Iris pigment epithelial cell (primary cell): ENCODE measurements around the gene CNOT6L.

Experiments used
- DNase-seq: peaks from one replicate; pipeline ENCODE4 v3.0.0-alpha.2; 2011; ENCODE audit warnings: low read depth

CNOT6L gene

DNA sequence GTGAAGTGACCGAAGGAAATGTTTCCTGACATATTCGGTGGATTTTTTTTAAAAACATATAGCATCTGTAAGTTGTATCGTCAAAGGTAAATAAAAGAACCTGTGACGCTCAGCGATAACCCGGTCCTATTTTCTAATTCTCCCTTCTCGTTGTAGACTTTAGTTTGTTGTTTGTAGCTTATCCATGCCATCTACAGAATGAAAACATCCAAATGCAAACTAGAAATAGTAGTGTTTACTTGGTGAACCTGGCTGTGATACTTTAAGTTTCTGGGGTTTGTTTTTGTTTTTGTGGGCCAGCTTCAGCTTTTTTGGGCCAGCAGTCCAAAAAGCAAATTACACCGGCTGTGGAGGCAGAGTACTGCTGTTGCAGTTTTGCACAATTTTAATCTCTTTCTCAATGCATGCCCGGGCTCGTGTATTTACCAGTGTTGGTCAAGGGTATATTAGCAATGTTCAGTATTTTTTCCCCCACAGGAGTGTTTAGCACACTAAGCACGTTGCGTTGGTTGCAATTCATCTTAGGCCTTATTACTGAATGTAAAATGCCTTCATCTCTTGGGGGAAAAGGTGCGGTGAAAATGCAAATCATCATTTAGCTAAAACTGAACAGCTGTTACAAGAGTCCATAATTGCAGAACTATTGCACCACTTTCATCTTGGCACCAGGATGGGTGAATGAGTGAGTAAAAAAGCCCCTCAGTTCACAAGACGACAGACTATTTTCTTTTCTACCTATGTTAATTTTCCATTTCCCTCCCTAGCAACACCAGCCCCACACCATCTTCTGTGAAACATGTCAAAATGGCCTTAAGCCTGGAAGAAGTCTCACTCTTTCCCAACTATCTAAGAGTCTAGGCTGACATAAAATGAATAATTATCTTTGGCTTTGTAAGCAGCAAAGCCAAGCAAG is 1.7 kb upstream of the CNOT6L start:
- DNase-seq, result no peak

DNA sequence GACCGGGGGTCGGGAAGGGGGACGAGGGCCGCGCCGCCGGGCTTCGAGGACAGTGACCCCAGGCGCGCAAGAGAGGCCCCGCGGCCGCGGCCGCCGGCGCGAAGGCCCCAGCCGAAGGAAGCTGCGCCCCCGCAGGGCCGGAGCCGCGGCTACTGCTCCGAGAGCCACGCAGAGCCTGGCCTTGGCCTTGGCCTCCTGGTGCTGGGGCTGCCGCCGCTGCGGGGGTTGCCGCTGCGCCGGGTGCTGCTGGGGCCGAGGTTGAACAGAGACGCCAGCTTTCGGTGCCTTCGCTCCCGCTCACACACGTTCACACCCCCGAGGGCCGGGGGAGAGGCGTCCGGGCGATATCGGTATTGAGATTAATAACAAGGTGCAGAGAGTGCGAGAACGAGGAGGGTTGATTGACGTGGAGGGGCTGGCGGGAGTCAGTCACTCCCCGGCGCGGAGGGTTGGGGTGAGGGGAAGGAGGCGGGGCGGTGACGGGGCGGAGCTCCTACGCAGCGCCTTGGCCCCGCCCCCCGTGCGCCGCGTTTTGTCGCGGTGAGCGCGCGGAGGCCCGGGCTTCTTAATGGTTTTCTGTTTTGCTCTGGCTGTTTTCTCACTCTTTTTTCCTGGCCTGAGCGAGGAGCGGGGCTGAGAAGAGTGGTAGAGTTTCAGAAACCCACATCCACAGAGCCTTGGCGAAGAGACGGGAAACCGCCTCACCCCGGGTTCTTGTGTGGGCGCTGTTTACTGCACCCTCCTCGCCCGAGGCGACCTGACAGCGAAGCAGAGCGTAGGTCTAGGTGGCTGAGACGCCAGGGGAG is 878 bp upstream of the CNOT6L start:
- peak; percentile 90 for DNase-seq

DNA sequence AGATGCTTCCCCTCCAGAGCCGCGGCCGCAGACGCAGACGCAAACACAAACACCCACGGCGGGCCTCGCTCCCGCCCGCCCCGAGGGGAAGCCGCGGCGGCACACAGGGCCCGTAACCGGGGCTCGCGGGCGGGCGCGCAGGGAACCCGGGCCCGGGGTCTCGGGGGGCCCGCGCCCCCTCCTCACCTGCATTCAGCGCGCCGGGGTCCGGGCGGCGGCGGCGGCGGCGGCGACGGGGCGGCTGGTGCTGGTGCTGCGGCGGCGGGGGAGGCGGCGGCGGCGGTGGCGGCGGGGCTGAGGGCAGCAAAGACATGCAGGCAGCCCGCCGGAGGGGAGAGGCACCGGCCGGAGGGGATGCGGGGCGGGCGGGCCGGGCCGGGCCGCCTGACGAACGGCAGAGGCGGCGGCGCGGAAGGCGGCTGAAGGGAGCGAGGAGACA is 255 bp upstream of the CNOT6L start:
- peak; percentile 30 for DNase-seq

DNA sequence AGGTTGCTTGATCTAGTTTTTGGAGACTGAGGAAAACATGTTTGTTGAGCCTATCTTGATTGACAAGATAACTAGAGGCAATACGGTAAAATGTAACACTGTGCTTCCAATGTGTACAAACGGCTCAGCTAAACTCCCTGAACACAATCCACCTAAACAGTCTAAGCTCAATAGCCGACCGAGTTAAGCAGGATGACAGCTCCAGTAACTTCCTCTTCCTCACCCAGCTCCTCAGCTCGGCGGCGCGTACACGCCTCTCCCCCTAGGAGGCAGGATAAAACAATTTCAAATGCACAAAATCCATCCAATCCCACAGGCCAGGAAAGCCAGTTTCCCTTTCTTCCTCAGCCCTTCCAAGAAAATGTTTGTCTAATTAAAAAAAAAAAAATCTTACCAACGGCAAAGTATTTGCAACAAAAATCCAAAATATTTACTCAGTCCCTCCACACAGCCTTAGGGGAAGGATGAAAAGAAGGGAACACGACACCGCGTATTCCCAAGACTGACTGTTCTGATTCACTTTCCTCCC is 1.0 kb downstream of the CNOT6L start:
- DNase-seq, result peak; percentile 89

DNA sequence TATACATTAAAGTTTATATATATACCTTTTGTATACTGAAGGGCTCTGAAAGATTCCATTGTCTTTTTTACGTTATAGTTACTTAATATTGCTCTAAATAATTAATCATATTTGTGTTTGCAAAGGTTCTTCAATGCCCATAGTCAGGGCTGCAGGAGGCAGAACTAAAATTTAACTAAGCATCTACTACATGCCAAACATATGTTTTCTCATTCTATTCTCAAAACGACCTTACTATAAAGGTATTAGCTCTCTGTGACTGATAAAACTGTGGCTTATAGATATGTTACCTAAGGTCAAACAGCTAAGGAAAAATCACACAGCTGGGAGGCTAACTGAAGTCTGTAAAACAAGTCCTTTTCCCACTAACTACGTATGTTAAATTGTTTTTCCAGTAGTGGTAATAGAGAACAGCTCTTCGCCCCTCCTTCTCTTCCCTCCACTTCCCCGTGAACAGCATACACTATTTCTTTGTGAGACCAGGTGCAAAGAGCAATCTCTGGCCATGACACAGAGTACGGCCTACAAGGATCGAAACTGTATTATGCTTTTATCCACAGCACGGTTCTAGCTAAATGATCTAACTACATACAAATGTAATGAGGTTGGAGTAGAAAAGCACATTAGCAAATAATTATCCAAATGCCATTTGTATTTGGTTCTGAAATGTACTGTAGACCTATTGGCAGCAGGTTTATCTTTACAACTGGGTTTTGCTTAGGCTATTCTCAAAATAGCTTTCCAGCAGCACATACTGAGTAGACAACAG is 1.7 kb downstream of the CNOT6L start:
- no peak for DNase-seq

DNA sequence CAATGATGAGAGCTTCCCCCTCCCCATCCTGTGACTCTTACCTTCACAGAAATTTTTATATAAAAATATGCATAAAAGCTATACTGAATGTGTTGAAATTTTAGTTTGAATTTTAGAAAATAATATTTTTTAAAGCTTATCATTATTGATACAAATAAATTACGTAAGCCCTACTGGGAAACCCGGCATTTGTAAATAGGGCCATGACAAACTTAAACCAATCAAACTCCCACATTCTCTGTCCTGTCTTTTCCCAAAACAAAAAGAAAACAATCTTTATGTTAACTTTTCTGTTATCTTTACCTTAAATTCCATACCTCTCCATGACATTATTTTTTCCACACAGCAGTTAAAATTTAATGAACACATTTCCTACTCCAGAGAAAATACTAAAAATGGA is 2.6 kb downstream of the CNOT6L start:
- no peak for DNase-seq

DNA sequence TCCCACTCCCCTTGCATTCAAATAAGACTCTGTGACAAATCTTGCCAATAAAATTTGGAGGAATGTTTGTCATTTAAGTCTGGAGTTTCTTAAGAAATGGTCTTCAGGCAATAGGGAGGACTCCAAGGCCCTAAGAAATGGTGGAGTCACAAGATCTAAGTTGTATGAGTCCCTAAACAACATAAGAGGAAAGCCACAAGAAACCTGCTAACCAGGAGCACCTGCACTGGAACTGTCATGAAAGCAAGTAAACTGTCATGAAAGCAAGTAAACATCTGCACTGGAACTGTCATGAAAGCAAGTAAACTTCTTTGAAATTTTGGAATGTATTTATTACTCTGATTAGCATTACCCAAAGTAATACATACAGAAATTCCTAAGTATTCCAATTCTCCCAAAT is 3.5 kb downstream of the CNOT6L start:
- DNase-seq, result no peak

DNA sequence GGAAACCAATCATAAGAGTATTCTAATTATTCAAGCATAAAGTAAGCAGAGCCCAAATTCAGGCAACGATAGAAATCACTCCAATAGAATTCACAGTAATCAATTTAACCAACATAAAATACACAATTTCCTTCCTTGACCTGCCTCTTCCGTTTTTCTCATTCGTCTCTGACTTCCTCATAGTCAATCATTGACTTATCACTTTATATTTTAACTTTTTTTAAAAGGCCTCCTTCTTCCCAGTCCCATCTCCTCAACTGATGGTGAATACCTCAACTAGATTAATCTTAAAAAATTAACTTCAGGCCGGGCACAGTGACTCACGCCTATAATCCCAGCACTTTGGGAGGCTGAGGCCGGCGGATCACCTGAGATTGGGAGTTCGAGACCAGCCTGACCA is 13.3 kb downstream of the CNOT6L start:
- no peak for DNase-seq

DNA sequence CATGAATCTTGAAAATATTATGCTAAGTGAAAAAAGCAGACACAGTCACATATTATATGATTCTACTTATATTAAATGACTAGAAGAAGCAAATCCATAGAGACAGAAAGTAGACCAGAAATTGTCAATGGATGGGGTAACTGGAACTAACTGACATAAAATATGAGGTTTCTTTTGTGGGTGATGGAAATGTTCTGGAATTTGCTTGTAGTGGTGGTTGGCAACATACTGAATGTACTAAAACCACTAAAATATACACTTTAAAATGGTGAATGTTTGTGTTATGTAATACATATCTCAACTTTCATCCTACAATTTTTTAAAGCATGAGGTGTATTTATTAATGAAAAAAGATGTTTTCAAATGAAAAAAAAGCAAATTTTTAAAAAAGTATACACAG is 14.7 kb downstream of the CNOT6L start:
- DNase-seq, result peak; percentile 64

DNA sequence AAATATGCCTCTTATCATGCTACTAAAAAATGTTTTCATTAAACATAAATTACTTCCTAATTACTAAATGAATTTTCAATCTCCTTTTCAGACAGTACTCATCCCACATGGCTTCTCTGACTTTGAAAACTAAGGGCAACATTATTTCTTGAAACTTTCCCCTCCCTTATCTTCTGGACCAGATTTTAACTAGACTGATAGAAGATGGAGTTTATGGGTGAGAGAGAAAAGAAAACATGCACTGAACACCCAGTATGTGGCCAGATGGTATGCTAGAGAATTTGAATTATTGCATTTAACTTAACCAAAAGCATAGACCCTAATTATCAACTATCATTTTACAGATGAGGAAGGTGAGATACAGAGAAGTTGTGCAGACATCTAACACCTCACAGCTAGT is 16.8 kb downstream of the CNOT6L start:
- DNase-seq, result no peak

DNA sequence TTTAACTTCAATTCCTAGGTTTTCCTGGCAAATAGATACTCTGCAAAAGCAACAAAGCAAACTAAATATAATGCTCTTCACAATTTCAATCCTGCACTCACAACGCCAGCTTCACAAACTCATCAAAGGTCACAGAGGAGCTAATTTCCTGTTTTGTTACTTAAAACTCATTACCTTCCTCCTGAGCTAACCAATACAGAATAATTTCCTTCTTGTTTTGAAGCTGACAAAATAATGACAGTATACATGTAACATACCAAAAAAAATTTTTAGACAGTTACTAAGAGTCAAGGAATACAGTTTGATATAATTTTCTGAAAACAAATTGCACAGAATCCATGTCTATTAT is 17.9 kb downstream of the CNOT6L start:
- DNase-seq, result no peak

DNA sequence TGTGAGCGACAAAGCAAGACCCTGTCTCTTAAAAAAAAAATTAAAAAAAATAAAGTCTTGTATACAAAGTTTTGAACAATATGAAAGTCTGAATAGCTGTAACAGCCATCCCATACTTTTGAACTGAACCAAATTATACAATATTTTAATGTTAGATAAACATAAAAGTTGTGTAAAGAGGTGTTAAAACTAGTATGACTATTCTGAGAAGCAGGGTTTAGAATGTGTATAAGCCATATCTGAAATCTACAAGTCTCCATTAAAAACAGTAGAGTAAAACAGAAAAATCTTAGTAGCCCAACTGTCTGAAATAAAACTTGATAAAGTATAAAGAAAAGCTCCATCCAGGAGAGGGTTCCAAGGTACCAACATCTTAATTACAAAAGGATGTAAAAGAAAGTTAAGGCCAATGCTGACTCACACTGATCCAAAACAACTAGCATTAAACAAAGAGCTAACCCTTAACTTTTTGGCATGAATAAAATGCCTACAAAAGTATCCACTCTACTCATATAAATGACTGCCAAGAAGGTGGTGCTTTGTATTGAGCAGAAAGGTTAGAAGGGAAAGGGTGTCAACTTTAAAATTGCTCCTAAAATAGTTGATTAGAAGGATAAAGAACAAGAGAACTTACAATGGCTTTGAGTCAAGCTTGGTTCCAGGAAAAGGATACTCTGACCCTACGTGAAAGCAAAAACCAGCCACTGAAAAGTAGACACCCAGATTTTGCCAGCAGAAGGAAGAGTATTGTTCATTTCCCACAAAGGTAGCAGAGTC is 18.5 kb downstream of the CNOT6L start:
- peak; percentile 43 for DNase-seq

DNA sequence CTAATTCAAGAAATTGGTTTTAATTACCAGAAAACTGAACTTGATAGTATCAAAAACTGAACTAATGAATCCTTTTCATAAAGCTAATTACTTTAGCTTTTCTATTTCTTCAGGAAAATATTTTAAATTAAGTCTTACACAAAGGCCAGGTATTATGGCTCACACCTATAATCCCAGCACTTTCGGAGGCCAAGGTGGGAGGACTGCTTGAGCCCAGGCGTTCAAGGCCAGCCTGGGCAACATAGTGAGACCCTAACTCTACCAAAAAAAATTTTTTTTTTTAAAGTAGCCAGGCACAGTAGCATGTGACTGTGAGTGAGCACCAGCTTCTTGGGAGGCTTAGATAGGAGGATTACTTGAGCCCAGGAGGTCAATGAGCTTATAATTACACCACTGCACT is 19.1 kb downstream of the CNOT6L start:
- DNase-seq, result no peak

DNA sequence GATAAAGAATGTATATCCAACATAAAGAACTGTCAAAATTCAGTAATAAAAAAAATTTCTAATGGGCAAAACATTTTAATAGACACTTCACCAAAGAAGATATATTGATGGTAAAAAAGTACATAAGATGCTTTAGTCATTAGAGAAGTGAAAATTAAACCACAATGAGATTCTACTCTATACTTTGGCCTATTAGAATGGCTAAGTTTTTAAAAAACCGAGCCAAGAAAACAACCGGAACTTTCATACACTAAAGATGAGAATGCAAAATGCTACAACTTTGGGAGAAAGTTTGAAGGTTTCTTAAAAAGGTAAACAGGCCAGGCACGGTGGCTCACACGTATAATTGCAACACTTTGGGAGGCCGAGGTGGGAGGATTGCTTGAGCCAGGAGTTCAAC is 20.8 kb downstream of the CNOT6L start:
- no peak for DNase-seq

DNA sequence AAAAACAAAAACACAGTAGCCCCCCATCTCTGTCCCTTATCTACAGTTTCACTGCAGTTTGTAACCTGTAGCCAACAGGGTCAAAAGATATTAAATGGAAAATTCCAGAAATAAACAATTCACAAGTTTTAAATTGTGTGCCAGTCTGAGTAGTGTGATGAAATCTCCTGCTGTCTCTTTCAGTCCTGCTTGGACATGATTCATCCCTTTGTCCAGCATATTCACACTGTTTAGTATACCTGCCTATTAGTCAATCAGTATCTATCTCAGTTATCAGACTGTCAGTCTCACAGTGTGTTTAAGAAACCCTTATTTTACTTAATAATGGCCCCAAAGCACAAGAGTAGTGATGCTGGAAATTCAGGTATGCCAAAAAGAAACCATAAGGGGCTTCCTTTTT is 21.9 kb downstream of the CNOT6L start:
- DNase-seq, result peak; percentile 78

DNA sequence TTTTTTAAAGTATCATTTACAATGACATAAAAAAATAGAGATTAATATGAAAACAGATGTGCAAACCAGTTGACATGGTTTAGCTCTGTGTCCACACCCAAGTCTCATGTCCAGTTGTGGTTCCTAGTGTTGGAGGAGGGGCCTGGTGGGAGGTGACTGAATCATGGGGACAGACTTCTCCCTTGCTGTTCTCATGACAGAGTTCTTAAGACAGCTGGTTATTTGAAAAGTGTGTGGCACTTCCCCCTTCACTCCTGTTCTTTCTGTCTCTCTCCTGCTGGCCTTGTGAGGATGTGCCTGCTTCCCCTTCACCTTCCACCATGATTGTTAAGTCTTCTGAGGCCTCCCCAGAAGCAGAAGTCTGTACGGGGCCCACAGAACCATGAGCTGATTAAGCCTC is 23.8 kb downstream of the CNOT6L start:
- no peak for DNase-seq

DNA sequence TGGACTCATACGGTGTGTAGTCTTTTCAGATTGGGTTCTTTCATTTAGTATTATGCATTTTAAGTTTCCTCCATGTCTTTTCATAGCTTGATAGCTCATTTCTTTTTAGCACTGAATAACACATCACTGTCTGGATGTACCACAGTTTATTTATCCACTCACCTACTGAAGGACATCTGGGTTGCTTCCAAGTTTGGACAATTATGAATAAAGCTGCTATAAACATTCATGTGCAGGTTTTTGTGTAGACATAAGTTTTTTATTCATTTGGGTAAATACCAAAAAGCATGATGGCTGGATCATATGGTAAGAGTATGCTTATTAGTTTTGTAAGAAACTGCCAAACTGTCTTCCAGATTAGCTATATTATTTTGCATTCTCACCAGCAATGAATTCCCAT is 29.0 kb downstream of the CNOT6L start:
- no peak for DNase-seq

DNA sequence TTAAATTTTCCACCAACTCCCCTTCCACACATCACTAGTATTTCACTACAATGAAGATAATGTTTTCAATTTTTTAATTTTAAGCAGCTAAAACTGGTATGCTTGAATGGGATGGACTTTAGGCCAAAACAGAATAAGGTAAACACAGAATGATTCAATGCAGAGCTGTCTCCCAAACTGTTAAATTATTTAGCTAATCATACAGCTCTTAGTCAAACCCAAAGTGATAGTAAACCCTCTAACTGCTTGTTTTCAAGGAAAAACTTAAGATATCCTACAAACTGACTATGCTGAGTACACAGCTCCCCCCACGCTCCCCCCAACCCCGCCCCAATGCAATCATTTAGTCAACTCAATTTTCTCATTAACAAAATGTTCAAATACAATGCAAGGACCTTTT is 30.2 kb downstream of the CNOT6L start:
- no peak for DNase-seq

DNA sequence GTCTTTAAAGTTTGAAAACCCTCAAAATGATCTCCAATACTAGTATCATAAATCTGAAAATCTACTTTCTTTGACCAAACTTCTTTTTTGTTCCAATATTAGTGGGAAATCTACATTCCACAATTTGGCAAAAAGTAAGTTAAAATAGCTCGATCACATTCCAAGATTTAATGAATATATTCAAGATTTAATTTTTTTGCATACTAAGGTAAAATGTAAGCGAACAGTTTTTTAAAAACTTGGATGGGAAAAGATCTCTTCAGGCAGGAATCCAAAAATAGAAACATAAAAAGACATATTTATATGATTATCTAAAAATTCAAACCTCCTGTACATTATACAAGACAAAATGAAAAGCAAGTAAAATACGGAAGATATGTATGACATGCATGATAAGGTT is 31.2 kb downstream of the CNOT6L start:
- no peak for DNase-seq

DNA sequence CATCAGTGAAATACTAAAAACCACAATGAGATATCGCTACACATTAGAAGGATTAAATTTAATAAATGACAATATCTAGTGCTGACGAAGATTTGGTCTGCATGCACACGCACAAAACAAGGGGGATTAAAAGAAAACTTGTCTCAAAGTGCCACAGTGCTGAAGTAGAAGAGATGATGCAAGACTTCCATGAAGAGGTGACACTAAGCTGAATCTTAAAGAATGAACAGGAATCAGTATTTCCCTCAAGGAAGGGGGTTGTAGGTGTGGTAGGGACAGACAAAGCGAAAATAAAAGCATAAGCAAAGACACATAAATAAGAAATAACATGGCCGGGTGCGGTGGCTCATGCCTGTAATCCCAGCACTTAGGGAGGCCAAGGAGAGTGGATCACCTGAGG is 33.5 kb downstream of the CNOT6L start:
- DNase-seq, result no peak

DNA sequence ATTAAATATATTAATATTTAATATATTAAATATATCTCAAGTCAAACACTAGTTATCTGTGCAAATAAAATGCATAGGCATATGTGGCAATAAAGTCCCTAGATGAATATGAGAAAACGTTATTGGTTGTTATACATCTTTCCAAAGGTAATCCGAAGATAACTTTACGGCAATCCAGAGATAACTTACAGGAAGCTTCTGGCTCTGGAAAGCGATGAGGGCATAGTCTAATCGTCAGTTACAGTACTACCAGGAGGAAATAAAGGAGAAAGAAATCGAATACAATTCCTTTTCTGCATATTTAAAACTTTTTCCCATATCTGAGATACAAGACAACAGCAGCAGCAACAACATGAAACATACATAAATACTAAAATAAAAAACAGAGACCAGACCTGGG is 35.3 kb downstream of the CNOT6L start:
- DNase-seq, result no peak
